Upper lobe of left lung (tissue), 6 donors: ENCODE data around the gene SPDYE3. TPM values are rescaled to one million over a fixed set of nuclear protein-coding genes. Genes with fewer than 3 reads are reported as not detected.
"Not testable (repeated sequence)": the region's sequence is repeated elsewhere in the genome, so short reads cannot be mapped to it uniquely, and the experiment has no call there.

Experiments used
- ATAC-seq, 2 donors: fragments of 200-7000 bp; cut with Tn5 transposase; one replicate each; pipeline ENCODE4 v1.9.1; 2022; ENCODE audit warnings: mild to moderate bottlenecking in 2 of 2, moderate library complexity in 2 of 2; ENCODE audit not compliant: low FRiP score in 2 of 2
- DNase-seq, 2 donors: peaks; one replicate each; pipeline ENCODE4 v3.0.0-alpha.2; 2019 to 2020
- H3K27ac ChIP-seq, 4 donors: fragments of 200-600 bp; sonication (generic); one replicate each; pipeline ENCODE4 v1.5.1; 2016 to 2019
- H3K27me3 ChIP-seq, 4 donors: fragments of 200-600 bp; sonication (generic); one replicate each; pipeline ENCODE4 v1.5.1; 2017 to 2019
- H3K36me3 ChIP-seq, 4 donors: fragments of 200-600 bp; sonication (generic); one replicate each; pipeline ENCODE4 v1.5.1; 2016 to 2019
- H3K4me1 ChIP-seq, 4 donors: fragments of 200-600 bp; sonication (generic); one replicate each; pipeline ENCODE4 v1.5.1; 2018 to 2019
- H3K4me3 ChIP-seq, 4 donors: fragments of 200-600 bp; sonication (generic); one replicate each; pipeline ENCODE4 v1.5.1; 2017 to 2019; ENCODE audit warnings: mild to moderate bottlenecking in 2 of 4, moderate library complexity in 1 of 4
- H3K9me3 ChIP-seq, 4 donors: fragments of 200-600 bp; sonication (generic); one replicate each; pipeline ENCODE4 v1.5.1; 2018 to 2019
- EP300 ChIP-seq, 4 donors: sonication (generic); formaldehyde crosslinking; IDR thresholded peaks; one replicate each; pipeline ENCODE4 v1.5.1; 2017; ENCODE audit warnings: antibody characterized with exemption in 4 of 4, control low read depth in 2 of 4
- POLR2A ChIP-seq, 4 donors: fragments of 450-650 bp; IDR thresholded peaks; one replicate each; pipeline ENCODE4 v1.5.1; 2016 to 2017; ENCODE audit warnings: antibody characterized with exemption in 4 of 4, mild to moderate bottlenecking in 2 of 4
- POLR2AphosphoS5 ChIP-seq, 2 donors: sonication (generic); formaldehyde crosslinking; IDR thresholded peaks; one replicate each; pipeline ENCODE4 v1.5.1; 2017; ENCODE audit warnings: antibody characterized with exemption in 2 of 2
- WGBS, 2 donors: methylation state at CpG; one replicate each; pipeline ENCODE4 v1.1.5; 2017 to 2018; 5-methylcytosine and 5-hydroxymethylcytosine counted together
- total RNA-seq, 6 donors: library from RNA; depleted of rRNA in 4 of 6; stranded (reverse); fragments of >200 nt in 4 of 6; gene quantifications; one replicate each; pipeline versions ENCODE4 v1.1.0 to v1.2.1, GENCODE V29; 2016 to 2021
- TF ChIP-seq, protein P1 (sequence below), 6 experiments: fragments of 450-650 bp in 4 of 6; fragments of 200-600 bp in 2 of 6; sonication (generic) in 2 of 6; IDR thresholded peaks; one replicate each; pipeline ENCODE4 v1.5.1; 2016 to 2019; ENCODE audit warnings: antibody characterized with exemption in 6 of 6
- donor health status: DM: no; HTN: no; CAD: no; lungs with moderate emphysema.
- donor health status: DM: no; HTN: yes; CAD: no; lungs with severe emphysema.

Gene SPDYE3, protein sequence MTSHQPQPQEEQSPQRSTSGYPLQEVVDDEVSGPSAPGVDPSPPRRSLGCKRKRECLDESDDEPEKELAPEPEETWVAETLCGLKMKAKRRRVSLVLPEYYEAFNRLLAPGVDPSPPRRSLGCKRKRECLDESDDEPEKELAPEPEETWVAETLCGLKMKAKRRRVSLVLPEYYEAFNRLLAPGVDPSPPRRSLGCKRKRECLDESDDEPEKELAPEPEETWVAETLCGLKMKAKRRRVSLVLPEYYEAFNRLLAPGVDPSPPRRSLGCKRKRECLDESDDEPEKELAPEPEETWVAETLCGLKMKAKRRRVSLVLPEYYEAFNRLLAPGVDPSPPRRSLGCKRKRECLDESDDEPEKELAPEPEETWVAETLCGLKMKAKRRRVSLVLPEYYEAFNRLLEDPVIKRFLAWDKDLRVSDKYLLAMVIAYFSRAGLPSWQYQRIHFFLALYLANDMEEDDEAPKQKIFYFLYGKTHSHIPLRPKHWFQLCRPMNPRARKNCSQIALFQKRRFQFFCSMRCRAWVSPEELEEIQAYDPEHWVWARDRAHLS
- not detected for total RNA-seq

DNA sequence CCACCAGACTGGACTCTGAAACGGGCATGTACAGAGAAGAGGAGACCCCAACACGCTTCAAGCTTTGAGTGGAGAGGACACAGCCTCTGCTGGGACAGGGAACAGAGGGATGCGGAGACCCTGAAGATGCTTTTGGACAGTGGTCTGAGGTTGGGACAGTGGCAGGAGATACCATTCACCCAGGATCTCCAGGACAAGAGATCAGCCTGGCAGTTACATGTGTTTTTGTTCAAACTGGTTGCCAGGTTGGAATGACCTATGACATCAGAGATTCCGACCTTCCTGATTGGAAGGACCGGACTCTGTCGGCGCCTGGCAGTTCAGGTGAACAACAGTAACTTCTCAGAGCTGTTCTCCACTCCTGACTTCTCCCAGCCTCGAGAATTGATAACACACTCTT lies at the start of gene SPDYE3:
Gene SPDYE3, plus strand, starts transcription at position 301 of the 400 bp plus-strand sequence. CDS start 184 bp downstream, outside the sequence.
- not testable (repeated sequence) for H3K4me1 ChIP-seq, H3K36me3 ChIP-seq, DNase-seq, H3K4me3 ChIP-seq, H3K9me3 ChIP-seq, ATAC-seq, H3K27ac ChIP-seq, H3K27me3 ChIP-seq
- WGBS, 2 donors = 88 to 94% methylated on average over 7 of the region's 8 CpGs

DNA sequence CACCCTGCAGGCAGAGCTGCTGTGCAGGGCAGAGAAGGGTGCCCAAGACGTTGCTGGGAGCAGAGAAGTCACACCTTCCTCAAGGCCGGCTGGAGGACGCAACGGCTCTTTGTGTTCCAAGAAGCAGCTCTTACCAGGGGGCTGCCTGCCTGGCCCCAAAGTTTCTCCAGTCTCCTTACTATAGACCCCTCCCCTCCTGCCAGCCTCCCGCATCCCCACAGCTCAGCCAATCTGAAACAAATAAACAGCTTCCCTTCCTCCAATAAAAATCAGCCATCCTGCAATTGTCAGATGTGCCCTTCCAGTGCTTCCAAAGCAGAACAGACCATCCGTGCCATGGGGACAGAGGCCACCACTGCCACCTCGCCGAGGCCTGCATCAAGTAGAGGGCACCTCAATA lies 47.5 kb upstream of the SPDYE3 start:
- DNase-seq, H3K4me1 ChIP-seq, H3K4me3 ChIP-seq, ATAC-seq, H3K36me3 ChIP-seq, H3K9me3 ChIP-seq, H3K27me3 ChIP-seq, H3K27ac ChIP-seq: not testable (repeated sequence)
- WGBS, 2 donors = 84 to 88% methylated on average over 7 to 8 of the region's 8 CpGs

DNA sequence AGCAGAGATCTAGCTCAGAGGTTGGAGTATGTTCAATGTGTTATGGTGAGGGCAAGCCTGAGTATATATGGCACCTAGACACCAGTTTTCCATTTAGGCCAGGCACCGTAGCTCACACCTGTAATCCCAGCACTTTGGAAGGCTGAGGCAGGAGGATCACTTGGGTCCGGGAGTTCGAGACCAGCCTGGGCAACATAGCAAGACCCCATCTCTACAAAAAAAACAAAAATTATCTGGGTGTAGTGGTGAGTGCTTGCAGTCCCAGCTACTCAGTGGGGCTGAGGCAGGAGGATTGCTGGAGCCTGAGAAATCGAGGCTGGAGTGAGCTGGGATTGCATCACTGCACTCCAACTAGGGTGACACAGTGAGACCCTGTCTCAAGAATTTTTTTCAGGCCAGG lies 44.6 kb upstream of the SPDYE3 start:
- 94 to 98% methylated on average over 4 of the region's 4 CpGs for WGBS, 2 donors
- DNase-seq, H3K36me3 ChIP-seq, H3K4me3 ChIP-seq, H3K27ac ChIP-seq, H3K9me3 ChIP-seq, H3K27me3 ChIP-seq, ATAC-seq: not testable (repeated sequence)
- H3K4me1 ChIP-seq = peaks cover 0 to 12% (median 0%) of the 10 kb centered on the region in 4 donors

DNA sequence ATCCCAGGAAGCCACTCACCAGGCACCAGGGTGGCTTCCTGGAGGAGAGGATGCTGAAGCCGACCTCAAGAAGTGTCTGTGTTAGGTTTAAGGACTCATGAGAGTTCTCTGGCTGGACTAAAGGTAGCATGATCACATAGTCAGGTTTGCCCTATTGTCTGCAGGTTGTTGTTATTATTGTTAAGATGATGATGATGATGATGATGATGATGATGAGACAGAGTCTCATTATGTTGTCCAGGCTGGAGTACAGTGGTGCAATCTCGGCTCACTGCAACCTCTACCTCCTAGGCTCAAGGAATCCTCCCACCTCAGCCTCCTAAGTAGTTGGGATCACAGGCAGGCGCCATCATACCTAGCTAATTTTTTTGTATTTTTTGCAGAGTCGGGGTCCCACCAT lies 43.3 kb upstream of the SPDYE3 start:
- not testable (repeated sequence) for H3K4me3 ChIP-seq, H3K36me3 ChIP-seq, DNase-seq, H3K9me3 ChIP-seq, H3K27ac ChIP-seq, H3K27me3 ChIP-seq, ATAC-seq
- H3K4me1 ChIP-seq = peaks cover 0 to 12% (median 0%) of the 10 kb centered on the region in 4 donors
- 92 to 100% methylated on average over 3 to 4 of the region's 4 CpGs for WGBS, 2 donors

DNA sequence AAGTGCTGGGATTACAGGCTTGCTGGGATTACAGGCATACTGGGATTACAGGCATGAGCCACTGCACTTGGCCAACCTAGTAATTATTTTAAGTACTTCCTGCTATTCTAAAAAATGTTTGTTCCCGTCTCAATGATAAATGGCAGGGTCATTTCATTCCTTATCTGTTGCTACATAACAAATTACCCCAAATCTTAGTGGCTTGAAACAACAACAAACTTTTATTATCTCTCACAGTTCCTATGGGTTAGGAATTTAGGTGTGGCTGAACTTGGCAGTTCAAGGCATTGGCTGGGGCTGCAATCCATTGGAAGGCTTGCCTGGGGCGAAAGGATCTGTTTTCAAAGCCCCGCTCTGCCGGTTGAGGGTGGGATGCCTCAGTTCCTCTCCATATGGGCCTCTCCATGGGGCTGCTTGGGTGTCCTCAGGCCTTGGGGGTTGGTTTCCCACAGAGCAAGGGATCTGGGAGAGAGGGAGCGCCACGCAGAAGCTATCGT lies 42.8 kb upstream of the SPDYE3 start:
- 75 to 81% methylated on average over 7 of the region's 7 CpGs for WGBS, 2 donors
- ATAC-seq = peak in 1 of 2 donors; percentile 45
- H3K4me3 ChIP-seq, H3K36me3 ChIP-seq, DNase-seq, H3K27me3 ChIP-seq, H3K9me3 ChIP-seq, H3K27ac ChIP-seq: not testable (repeated sequence)
- peaks cover 0 to 12% (median 0%) of the 10 kb centered on the region in 4 donors for H3K4me1 ChIP-seq

DNA sequence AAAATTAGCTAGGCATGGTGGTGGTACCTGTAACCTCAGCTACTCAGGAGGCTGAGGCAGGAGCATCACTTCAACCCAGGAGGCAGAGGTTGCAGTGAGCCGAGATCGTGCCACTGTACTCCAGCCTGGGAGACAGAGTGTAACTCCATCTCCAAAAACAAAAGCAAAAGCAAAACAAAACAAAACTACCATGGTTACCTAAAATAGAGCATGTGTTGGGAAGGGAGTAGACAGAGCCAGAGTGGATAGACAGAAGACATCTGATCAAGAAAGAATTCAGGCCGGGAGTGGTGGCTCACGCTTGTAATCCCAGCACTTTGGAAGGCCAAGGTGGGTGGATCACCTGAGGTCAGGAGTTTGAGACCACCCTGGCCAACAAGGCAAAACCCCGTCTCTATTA lies 41.7 kb upstream of the SPDYE3 start:
- H3K4me3 ChIP-seq, H3K27ac ChIP-seq, H3K9me3 ChIP-seq, H3K27me3 ChIP-seq, DNase-seq, H3K36me3 ChIP-seq: not testable (repeated sequence)
- WGBS, 2 donors = 73 to 89% methylated on average over 5 of the region's 5 CpGs
- peak in 1 of 2 donors; percentile 25 for ATAC-seq
- H3K4me1 ChIP-seq = peaks cover 2 to 15% (median 5%) of the 10 kb centered on the region in 4 donors

DNA sequence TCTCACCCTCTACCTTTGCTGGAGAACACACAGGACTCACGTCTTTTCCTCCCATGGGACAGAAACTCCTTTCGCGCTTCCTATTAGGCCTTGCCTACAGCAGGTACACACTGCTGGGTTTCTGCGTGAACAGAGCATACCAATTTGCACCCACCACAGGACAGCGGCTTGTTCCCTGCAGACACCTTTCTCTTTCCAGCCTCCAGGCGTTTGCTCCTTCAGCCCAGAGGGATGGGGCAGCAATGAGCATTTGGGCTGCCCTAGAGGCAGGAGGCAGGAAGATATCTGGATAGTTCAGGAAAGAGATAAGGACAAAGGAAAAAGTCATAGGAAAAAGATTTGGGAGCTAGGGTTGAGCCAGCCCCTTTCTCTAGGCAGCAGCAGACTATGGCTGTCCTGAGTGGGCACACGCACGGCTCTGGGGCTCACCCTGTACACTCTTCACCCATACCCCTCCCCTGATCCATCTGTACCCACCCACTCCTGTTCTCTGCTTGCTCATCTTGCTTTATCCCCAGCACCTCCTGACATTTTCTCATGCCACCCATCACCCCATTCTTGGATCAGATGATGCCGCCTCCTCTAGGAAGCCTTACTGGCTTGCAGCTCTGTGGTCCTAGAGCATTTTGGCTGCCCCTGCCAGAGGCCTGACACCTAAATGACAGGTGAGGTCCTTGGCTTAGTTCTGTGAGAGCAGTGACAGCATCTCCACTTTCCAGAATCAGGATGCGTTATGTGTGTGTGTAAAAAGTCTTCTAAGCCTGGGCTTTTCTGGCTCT lies 40.7 kb upstream of the SPDYE3 start:
- no peaks in the 10 kb centered on the region for H3K27me3 ChIP-seq
- DNase-seq (no peak), ATAC-seq (no peak)
- 90 to 91% methylated on average over 9 to 10 of the region's 10 CpGs for WGBS, 2 donors
- no peak overlapping the region for H3K27ac ChIP-seq
- H3K9me3 ChIP-seq = no peaks in the 10 kb centered on the region
- H3K36me3 ChIP-seq = no peaks in the 10 kb centered on the region
- no peak overlapping the region for H3K4me3 ChIP-seq
- TF ChIP-seq POLR2A (IDR thresholded peaks at IDR 0.05) = no peak
- no peak for TF ChIP-seq EP300 (IDR thresholded peaks at IDR 0.05)
- no peak for TF ChIP-seq POLR2AphosphoS5 (IDR thresholded peaks at IDR 0.05)
- TF ChIP-seq, protein P1, sequence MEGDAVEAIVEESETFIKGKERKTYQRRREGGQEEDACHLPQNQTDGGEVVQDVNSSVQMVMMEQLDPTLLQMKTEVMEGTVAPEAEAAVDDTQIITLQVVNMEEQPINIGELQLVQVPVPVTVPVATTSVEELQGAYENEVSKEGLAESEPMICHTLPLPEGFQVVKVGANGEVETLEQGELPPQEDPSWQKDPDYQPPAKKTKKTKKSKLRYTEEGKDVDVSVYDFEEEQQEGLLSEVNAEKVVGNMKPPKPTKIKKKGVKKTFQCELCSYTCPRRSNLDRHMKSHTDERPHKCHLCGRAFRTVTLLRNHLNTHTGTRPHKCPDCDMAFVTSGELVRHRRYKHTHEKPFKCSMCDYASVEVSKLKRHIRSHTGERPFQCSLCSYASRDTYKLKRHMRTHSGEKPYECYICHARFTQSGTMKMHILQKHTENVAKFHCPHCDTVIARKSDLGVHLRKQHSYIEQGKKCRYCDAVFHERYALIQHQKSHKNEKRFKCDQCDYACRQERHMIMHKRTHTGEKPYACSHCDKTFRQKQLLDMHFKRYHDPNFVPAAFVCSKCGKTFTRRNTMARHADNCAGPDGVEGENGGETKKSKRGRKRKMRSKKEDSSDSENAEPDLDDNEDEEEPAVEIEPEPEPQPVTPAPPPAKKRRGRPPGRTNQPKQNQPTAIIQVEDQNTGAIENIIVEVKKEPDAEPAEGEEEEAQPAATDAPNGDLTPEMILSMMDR (IDR thresholded peaks at IDR 0.05) = no peak
- peaks cover 7 to 22% (median 11%) of the 10 kb centered on the region in 4 donors for H3K4me1 ChIP-seq
